SK-N-SH (cell line): ENCODE results near the gene KBTBD8. TPM values are rescaled to one million over a fixed set of nuclear protein-coding genes. Genes with fewer than 3 reads are reported as not detected.

ENCODE experiments used
- CTCF ChIA-PET: fragments of 300-600, 350-600 bp; formaldehyde crosslinking; extraction: SDS; loops from one replicate; lab custom pipeline; 2021; lab: Yijun Ruan, JAX
- POLR2A ChIA-PET: fragments of 350-600 bp; sonication (Branson Sonifier 250); formaldehyde crosslinking; extraction: SDS; loops from one replicate; lab custom pipeline; 2020; ENCODE audit warnings: antibody characterized with exemption, inconsistent platforms; lab: Yijun Ruan, JAX
- DNase-seq: peaks from one replicate; pipeline ENCODE4 v3.0.0; 2012
- H2AFZ ChIP-seq: fragments of 200-600 bp; sonication (generic); 2 replicates; pipeline ENCODE4 v1.8.1; 2016; ENCODE audit warnings: antibody characterized with exemption, mild to moderate bottlenecking, low read depth
- H3F3A ChIP-seq: fragments of 200-600 bp; sonication (generic); replicated peaks from 2 replicates; pipeline ENCODE3; 2016; ENCODE audit warnings: antibody characterized with exemption, mild to moderate bottlenecking; ENCODE audit not compliant: insufficient read depth
- H3K27ac ChIP-seq, 2 experiments: fragments of 200-500 bp in 1 of 2; fragments of 200-600 bp in 1 of 2; sonication (Bioruptor generic) in 1 of 2; sonication (generic), shearing (Covaris generic) in 1 of 2; 2 replicates each; pipeline versions ENCODE4 v1.5.1 to v1.6.1; 2014 to 2016; ENCODE audit warnings: low read depth in 2 of 2, inconsistent platforms in 1 of 2, low read length in 1 of 2, mild to moderate bottlenecking in 1 of 2, mixed read lengths in 1 of 2
- H3K27me3 ChIP-seq: fragments of 200-600 bp; sonication (generic), shearing (Covaris generic); 2 replicates; pipeline ENCODE4 v1.6.1; 2016; ENCODE audit warnings: mixed run types; ENCODE audit not compliant: insufficient read depth
- H3K36me3 ChIP-seq, 2 experiments: fragments of 200-500 bp in 1 of 2; fragments of 200-600 bp in 1 of 2; sonication (Bioruptor generic) in 1 of 2; sonication (generic) in 1 of 2; replicated peaks in 1 of 2; 2 replicates each; pipeline versions ENCODE3 to v1.5.1; 2014 to 2016; ENCODE audit warnings: low read length in 1 of 2, mild to moderate bottlenecking in 1 of 2; ENCODE audit not compliant: insufficient read depth in 2 of 2, control insufficient read depth in 1 of 2
- H3K4me1 ChIP-seq, 2 experiments: fragments of 200-500 bp in 1 of 2; fragments of 200-600 bp in 1 of 2; sonication (Bioruptor generic) in 1 of 2; sonication (generic), shearing (Covaris generic) in 1 of 2; 2 replicates each; pipeline versions ENCODE4 v1.5.1 to v1.6.1; 2014 to 2016; ENCODE audit warnings: low read depth in 1 of 2, low read length in 1 of 2, mixed run types in 1 of 2; ENCODE audit not compliant: insufficient read depth in 2 of 2, control insufficient read depth in 1 of 2
- H3K4me2 ChIP-seq: fragments of 200-600 bp; sonication (generic), shearing (Covaris generic); 2 replicates; pipeline ENCODE4 v1.6.1; 2017; ENCODE audit warnings: mixed run types
- H3K4me3 ChIP-seq, 2 experiments: fragments of 200-500 bp in 1 of 2; fragments of 200-600 bp in 1 of 2; sonication (Bioruptor generic) in 1 of 2; sonication (generic), shearing (Covaris generic) in 1 of 2; 2 replicates each; pipeline versions ENCODE4 v1.5.1 to v1.8.1; 2014 to 2016; ENCODE audit warnings: low read depth in 2 of 2, inconsistent platforms in 1 of 2, low read length in 1 of 2, mild to moderate bottlenecking in 1 of 2, mixed read lengths in 1 of 2, moderate library complexity in 1 of 2
- H3K79me2 ChIP-seq: fragments of 200-600 bp; sonication (generic); 2 replicates; pipeline ENCODE4 v1.8.1; 2017; ENCODE audit warnings: mild to moderate bottlenecking; ENCODE audit not compliant: insufficient read depth
- H3K9ac ChIP-seq: fragments of 200-600 bp; sonication (generic); 2 replicates; pipeline ENCODE4 v1.6.1; 2017; ENCODE audit warnings: mixed run types
- H3K9me2 ChIP-seq: fragments of 200-600 bp; sonication (generic); 2 replicates; pipeline ENCODE4 v1.6.1; 2017; ENCODE audit warnings: mixed run types
- H3K9me3 ChIP-seq: fragments of 200-600 bp; sonication (generic); 2 replicates; pipeline ENCODE4 v1.6.1; 2017; ENCODE audit warnings: mixed run types, mild to moderate bottlenecking, moderate library complexity
- H4K20me1 ChIP-seq: fragments of 200-600 bp; sonication (generic); 2 replicates; pipeline ENCODE4 v1.6.1; 2017; ENCODE audit warnings: mild to moderate bottlenecking, mixed run types; ENCODE audit not compliant: insufficient read depth
- CHD2 ChIP-seq: fragments of 150-350 bp; IDR thresholded peaks from 2 replicates; pipeline ENCODE4 v1.6.1; 2018; ENCODE audit warnings: low read length; ENCODE audit not compliant: partially characterized antibody
- CTCF ChIP-seq: fragments of 200-600 bp; sonication (generic); IDR thresholded peaks from 2 replicates; pipeline ENCODE4 v1.6.1; 2017; ENCODE audit warnings: antibody characterized with exemption, mild to moderate bottlenecking, moderate library complexity
- ELF1 ChIP-seq: IDR thresholded peaks from 2 replicates; pipeline ENCODE4 v1.4.0; 2012
- EZH2phosphoT487 ChIP-seq: fragments of 200-600 bp; sonication (generic); IDR thresholded peaks from 2 replicates; pipeline ENCODE4 v1.6.1; 2017; ENCODE audit warnings: low read depth, mixed run types, mild to moderate bottlenecking, antibody characterized with exemption, moderate library complexity, borderline replicate concordance
- FOSL2 ChIP-seq: IDR thresholded peaks from 2 replicates; pipeline ENCODE4 v1.4.0; 2012; ENCODE audit warnings: low read depth, mild to moderate bottlenecking, moderate library complexity, borderline replicate concordance
- GABPA ChIP-seq: IDR thresholded peaks from 2 replicates; pipeline ENCODE4 v1.4.0; 2012; ENCODE audit warnings: low read depth, mild to moderate bottlenecking
- IRF3 ChIP-seq: fragments of 150-350 bp; IDR thresholded peaks from 2 replicates; pipeline ENCODE4 v1.6.1; 2016; ENCODE audit warnings: mild to moderate bottlenecking, low read depth, low read length
- MXI1 ChIP-seq: IDR thresholded peaks from 2 replicates; pipeline ENCODE4 v1.6.1; 2012; ENCODE audit warnings: mild to moderate bottlenecking, low read depth, low read length, improper control_type of control experiment
- NRF1 ChIP-seq: IDR thresholded peaks from 2 replicates; pipeline ENCODE4 v1.6.1; 2012; ENCODE audit warnings: low read depth, mild to moderate bottlenecking, low read length
- POLR2AphosphoS5 ChIP-seq: IDR thresholded peaks from 2 replicates; pipeline ENCODE4 v1.6.1; 2012; ENCODE audit warnings: low read depth, low read length
- RAD21 ChIP-seq: IDR thresholded peaks from 2 replicates; pipeline ENCODE4 v1.6.1; 2012; ENCODE audit warnings: mild to moderate bottlenecking, low read length
- RXRA ChIP-seq: IDR thresholded peaks from 2 replicates; pipeline ENCODE4 v1.4.0; 2012; ENCODE audit warnings: low read depth, mild to moderate bottlenecking, borderline replicate concordance
- SMC3 ChIP-seq: IDR thresholded peaks from 2 replicates; pipeline ENCODE4 v1.6.1; 2012; ENCODE audit warnings: low read depth, low read length, improper control_type of control experiment
- TCF12 ChIP-seq: IDR thresholded peaks from 2 replicates; pipeline ENCODE4 v1.4.0; 2012
- USF1 ChIP-seq: IDR thresholded peaks from 2 replicates; pipeline ENCODE4 v1.4.0; 2012; ENCODE audit warnings: low read depth, borderline replicate concordance
- WGBS: methylation state at CpG from one replicate; pipeline ENCODE4 v1.1.6; 2017; ENCODE audit warnings: low lambda C conversion rate; 5-methylcytosine and 5-hydroxymethylcytosine counted together
- polyA plus RNA-seq, 3 experiments: library from polyadenylated mRNA; depleted of rRNA; stranded (reverse); fragments of >200 nt; gene quantifications; 2 replicates each; pipeline ENCODE4 v1.2.3, GENCODE V29; 2012
- TF ChIP-seq, protein P1 (sequence below): IDR thresholded peaks from 2 replicates; pipeline ENCODE4 v1.4.0; 2012; ENCODE audit warnings: low read depth
- TF ChIP-seq, protein P2 (sequence below): IDR thresholded peaks from 2 replicates; pipeline ENCODE4; 2012
- TF ChIP-seq, protein P3 (sequence below): IDR thresholded peaks from 2 replicates; pipeline ENCODE4 v1.6.1; 2012; ENCODE audit warnings: mild to moderate bottlenecking, low read depth, low read length, moderate library complexity

KBTBD8 gene
- polyA plus RNA-seq, 1 of the 3 experiments (the other 2 are of a cell fraction): 0.36 TPM

DNA sequence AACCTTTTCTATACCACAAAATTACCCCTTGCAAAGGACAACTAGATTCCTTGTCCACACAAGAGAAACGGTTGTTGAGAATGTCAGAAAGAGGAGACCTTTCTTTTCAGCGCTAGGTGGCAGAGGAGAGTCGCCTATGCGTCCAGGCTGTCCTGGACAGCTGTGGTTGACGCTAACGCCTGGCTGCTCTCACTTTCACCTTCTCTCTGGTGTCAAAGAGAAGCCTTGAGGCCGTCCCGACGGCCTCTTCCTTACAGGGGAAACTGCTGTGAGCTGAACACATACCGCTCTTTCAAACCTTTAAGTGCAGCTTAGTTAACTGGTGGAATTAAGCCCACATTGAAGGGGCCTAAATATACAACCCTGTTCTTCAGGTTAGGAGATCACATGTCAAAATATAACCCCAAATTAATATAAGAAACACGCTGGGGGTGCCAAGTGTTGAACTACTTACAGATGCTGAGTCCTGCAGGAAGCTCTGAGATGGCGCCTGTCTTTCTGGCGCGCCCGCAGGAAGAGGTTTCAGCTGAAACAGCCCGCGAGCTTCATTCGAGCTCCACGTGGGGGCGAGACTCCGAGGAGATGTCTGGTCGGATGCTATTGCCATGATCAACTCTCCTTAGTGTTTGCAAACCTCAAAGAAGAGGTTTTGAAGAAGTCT is 26.1 kb upstream of the KBTBD8 start:
- no peaks in the 10 kb centered on the region for H3K79me2 ChIP-seq
- CTCF ChIA-PET: interaction anchor here (0.6 to 4.6 kb wide), 31 partner anchors 8 to 1923 kb away, joined by 3 to 28 read pairs (median 5); no protein-coding TSS in a partner anchor
- no peaks in the 10 kb centered on the region for H3K9me3 ChIP-seq
- H3K9ac ChIP-seq: no peak overlapping the region
- no peak overlapping the region for H3K27ac ChIP-seq
- peak overlapping the region; percentile 64; the same call in 1 of the 2 replicates for H2AFZ ChIP-seq
- H3K9me2 ChIP-seq: no peaks in the 10 kb centered on the region
- WGBS: 31% methylated on average over 18 of the region's 22 CpGs
- no peaks in the 10 kb centered on the region; a peak in 1 of 4 replicates for H3K4me1 ChIP-seq
- peak; percentile 81 for TF ChIP-seq CTCF
- TF ChIP-seq, protein P1, sequence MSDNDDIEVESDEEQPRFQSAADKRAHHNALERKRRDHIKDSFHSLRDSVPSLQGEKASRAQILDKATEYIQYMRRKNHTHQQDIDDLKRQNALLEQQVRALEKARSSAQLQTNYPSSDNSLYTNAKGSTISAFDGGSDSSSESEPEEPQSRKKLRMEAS: peak; percentile 38; the same call in 1 of the 2 replicates
- peak; percentile 83 for TF ChIP-seq RAD21
- TF ChIP-seq SMC3: peak; percentile 77
- no peak for TF ChIP-seq EZH2phosphoT487
- TF ChIP-seq MXI1: no peak
- peak; percentile 69 for DNase-seq
- H3K4me3 ChIP-seq: peak overlapping the region; percentile 24 to 45
- H3K36me3 ChIP-seq: no peaks in the 10 kb centered on the region
- H3K27me3 ChIP-seq: peaks cover 9% of the 10 kb centered on the region; the same call in 1 of the 2 replicates
- POLR2A ChIA-PET: interaction anchor here (1.3 kb wide), 1 partner anchor 26 kb away, joined by 6 read pairs; the partner anchor contains the start of gene KBTBD8
- no peaks in the 10 kb centered on the region for H4K20me1 ChIP-seq
- no peaks in the 10 kb centered on the region for H3F3A ChIP-seq
- H3K4me2 ChIP-seq: peak overlapping the region; percentile 75

- Histone ChIP-seq H3K9ac (no peak overlapping the region), H3K79me2 (no peaks in the 10 kb centered on the region), H3K4me1 (no peaks in the 10 kb centered on the region), H3F3A (no peaks in the 10 kb centered on the region), H3K9me3 (no peaks in the 10 kb centered on the region), H3K27me3 (no peaks in the 10 kb centered on the region), H2AFZ (no peak overlapping the region), H3K4me2 (no peak overlapping the region), H3K36me3 (no peaks in the 10 kb centered on the region), H3K9me2 (no peaks in the 10 kb centered on the region), H4K20me1 (no peaks in the 10 kb centered on the region), H3K4me3 (no peak overlapping the region), H3K27ac (no peak overlapping the region)
- POLR2A ChIA-PET: no interaction called here
- WGBS: 29% methylated on average over 1 of the region's 1 CpG
- CTCF ChIA-PET: interaction anchor here (1.3 to 2.2 kb wide), 2 partner anchors 10 to 43 kb away, joined by 4 to 16 read pairs; no protein-coding TSS in a partner anchor
- DNase-seq: no peak
- TF ChIP-seq ELF1: no peak
- no peak for TF ChIP-seq IRF3
- no peak for TF ChIP-seq TCF12
- no peak for TF ChIP-seq POLR2AphosphoS5
- no peak for TF ChIP-seq SMC3
- TF ChIP-seq, protein P2, sequence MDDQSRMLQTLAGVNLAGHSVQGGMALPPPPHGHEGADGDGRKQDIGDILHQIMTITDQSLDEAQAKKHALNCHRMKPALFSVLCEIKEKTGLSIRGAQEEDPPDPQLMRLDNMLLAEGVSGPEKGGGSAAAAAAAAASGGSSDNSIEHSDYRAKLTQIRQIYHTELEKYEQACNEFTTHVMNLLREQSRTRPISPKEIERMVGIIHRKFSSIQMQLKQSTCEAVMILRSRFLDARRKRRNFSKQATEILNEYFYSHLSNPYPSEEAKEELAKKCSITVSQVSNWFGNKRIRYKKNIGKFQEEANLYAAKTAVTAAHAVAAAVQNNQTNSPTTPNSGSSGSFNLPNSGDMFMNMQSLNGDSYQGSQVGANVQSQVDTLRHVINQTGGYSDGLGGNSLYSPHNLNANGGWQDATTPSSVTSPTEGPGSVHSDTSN: no peak
- TF ChIP-seq RXRA: no peak
- TF ChIP-seq, protein P3, sequence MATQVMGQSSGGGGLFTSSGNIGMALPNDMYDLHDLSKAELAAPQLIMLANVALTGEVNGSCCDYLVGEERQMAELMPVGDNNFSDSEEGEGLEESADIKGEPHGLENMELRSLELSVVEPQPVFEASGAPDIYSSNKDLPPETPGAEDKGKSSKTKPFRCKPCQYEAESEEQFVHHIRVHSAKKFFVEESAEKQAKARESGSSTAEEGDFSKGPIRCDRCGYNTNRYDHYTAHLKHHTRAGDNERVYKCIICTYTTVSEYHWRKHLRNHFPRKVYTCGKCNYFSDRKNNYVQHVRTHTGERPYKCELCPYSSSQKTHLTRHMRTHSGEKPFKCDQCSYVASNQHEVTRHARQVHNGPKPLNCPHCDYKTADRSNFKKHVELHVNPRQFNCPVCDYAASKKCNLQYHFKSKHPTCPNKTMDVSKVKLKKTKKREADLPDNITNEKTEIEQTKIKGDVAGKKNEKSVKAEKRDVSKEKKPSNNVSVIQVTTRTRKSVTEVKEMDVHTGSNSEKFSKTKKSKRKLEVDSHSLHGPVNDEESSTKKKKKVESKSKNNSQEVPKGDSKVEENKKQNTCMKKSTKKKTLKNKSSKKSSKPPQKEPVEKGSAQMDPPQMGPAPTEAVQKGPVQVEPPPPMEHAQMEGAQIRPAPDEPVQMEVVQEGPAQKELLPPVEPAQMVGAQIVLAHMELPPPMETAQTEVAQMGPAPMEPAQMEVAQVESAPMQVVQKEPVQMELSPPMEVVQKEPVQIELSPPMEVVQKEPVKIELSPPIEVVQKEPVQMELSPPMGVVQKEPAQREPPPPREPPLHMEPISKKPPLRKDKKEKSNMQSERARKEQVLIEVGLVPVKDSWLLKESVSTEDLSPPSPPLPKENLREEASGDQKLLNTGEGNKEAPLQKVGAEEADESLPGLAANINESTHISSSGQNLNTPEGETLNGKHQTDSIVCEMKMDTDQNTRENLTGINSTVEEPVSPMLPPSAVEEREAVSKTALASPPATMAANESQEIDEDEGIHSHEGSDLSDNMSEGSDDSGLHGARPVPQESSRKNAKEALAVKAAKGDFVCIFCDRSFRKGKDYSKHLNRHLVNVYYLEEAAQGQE: no peak
- TF ChIP-seq RAD21: no peak
- TF ChIP-seq FOSL2: no peak
- no peak for TF ChIP-seq USF1
- no peak for TF ChIP-seq CHD2
- TF ChIP-seq NRF1: no peak
- no peak for TF ChIP-seq GABPA
Measured at GRCh38 chr3:66980791-66981190, 17.3 kb upstream of the KBTBD8 start.
